HG03565 (cell line): ENCODE results near the gene GNB5.
"Not testable (repeated sequence)": the region's sequence is repeated elsewhere in the genome, so short reads cannot be mapped to it uniquely, and the experiment has no call there.

ENCODE experiments used
- ATAC-seq: cut with Tn5 transposase; IDR thresholded peaks from one replicate; pipeline ENCODE4 v1.9.1; 2021; ENCODE audit warnings: mild to moderate bottlenecking, moderate library complexity; ENCODE audit not compliant: unreplicated experiment

The GNB5 gene

DNA sequence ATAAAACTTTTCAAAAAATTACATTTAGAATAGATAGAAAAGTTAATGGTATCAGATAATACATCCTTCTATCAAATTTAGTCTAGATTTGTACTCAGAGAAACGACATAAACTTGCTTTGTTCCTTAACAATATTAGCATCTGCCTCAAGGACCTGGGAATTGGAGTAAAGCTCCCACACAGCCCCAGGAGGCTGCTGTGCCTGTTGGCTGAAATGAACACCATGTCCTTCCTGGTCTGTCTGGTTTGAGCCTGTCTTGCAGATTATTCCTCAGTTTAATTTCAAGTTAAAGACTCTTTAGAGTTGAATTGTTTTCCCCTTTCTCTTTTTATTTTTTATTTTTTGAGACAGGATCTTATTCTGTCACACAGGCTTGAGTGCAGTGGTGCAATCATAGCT, 19.4 kb downstream of the GNB5 start:
- no peak for ATAC-seq

DNA sequence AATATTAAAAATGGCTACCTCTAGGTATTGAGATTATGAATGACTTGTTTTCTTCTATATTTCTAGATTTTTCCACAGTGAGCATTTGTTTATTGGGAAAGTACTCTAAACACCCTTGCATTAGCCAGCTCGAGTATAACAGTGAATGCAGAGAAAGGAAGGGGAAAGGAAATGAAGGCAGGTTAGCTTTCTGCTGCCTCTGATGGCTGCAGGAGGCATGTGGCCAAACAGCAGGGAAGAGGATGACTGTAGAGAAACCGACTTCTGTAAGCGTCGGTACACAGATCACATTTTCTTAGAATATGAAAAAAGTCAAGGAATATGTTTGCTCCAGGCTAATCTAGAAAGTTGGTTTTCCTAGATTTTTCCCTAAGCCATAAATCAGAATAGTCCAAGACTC, 19.8 kb downstream of the GNB5 start:
- no peak for ATAC-seq

DNA sequence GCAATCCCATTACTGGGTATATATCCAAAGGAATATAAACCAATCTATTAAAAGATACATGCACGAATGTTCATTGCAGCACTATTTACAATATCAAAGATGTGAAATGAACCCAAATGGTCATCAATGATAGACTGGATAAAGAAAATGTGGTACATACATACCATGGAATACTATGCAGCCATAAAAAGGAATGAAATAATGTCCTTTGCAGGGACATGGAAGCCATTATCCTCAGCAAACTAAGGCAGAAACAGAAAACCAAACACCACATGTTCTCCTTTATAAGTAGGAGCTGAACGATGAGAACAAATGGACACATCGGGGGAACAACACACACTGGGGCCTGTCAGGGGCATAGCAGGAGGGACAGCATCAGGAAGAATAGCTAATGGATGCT, 21.0 kb downstream of the GNB5 start:
- not testable (repeated sequence) for ATAC-seq

DNA sequence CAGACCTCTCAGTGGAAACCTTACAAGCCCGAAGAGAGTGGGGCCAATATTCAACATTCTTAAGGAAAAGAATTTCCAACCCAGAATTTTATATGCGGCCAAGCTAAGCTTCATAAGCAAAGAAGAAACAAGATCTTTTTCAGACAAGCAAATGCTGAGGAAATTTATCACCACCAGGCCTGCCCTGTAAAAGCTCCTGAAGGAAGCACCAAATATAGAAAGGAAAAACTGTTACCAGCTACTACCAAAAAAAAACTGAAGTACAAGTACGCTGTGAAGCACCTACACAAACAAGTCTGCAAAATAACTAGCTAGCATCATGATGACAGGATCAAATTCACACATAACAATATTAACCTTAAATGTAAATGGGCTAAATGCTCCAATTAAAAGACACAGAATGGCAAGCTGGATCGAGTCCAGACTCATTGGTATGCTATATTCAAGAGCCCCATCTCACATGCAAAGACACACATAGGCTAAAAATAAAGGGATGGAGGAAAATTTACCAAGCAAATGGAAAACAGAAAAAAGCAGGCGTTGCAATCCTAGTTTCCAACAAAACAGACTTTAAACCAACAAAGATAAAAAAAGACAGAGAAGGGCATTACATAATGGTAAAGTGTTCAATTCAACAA, 25.6 kb downstream of the GNB5 start:
- ATAC-seq = not testable (repeated sequence)

DNA sequence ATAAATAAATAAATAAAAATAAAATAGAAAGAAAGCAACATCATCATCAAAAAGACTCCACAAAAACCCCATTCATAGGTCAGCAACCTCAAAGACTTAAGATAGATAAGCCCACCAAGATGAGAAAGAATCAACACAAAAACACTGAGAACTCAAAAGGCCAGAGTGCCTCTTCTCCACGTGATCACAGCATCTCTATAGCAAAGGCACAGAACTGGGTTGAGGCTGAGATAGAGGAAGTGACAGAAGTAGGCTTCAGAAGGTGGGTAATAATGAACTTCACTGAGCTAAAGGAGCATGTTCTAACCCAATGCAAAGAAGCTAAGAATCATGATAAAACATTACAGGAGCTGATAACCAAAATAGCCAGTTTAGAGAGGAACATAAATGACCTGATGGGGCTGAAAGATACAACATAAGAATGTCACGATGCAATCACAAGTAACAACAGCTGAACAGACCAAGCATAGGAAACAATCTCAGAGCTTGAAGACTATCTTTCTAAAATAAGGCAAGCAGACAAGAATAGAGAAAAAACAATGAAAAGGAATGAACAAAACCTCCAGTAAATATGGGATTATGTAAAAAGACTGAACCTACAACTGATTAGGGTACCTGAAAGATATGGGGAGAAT, 26.4 kb downstream of the GNB5 start:
- no peak for ATAC-seq

DNA sequence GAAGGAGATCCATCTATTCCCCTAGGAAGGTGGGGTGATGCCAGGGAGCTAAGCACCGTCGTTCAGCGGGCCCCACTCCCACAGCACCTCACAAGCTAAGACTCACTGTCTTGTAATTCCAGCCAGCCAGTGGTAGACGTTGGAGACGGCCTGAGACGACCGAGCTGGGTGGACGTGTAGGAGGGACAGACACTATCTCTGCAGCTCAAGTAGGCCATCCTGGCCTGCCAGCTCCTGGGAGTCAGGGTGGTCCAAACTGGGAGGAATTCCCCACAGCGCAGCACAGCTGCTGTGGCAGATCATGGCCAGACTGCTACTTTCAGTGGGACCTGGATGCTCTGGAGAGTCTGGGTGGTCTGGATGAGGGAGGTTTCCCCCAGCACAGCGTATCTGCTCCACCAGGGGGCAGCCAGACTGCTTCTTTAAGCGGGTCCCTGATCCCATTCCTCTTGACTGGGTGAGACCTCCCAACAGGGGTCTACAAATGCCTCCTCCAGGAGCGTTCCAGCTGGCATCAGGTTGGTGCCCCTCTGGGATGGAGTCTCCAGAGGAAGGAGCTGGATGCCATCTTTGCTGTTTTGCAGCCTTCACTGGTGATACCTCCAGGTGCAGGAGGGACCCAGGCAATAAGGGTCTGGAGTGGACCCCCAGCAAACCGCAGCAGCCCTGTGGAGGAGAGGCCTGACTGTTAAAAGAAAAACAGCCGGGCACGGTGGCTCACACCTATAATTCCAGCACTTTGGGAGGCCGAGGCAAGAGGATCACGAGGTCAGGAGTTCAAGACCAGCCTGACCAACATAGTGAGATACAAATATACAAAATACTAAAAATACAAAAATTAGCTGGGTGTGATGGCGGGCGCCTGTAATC, 27.6 kb downstream of the GNB5 start:
- ATAC-seq = no peak

DNA sequence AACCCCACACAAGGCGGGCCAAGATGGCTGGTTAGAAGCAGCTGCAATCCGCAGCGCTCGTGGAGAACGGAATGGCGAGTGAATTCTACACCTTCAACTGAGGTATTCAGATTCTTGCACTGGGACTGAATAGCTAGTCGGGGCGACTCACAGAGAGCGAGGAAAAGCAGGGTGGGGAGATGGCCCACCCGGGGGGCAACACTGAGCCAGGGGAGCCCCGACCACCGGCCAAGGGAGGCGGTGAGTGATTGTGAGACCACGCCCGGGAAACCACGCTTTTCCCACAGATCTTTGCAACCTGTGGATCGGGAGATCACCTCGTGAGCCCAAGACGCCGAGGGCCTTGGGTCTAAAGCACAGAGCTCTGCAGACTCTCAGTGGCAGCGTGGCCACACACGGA, 28.3 kb downstream of the GNB5 start:
- ATAC-seq = no peak

DNA sequence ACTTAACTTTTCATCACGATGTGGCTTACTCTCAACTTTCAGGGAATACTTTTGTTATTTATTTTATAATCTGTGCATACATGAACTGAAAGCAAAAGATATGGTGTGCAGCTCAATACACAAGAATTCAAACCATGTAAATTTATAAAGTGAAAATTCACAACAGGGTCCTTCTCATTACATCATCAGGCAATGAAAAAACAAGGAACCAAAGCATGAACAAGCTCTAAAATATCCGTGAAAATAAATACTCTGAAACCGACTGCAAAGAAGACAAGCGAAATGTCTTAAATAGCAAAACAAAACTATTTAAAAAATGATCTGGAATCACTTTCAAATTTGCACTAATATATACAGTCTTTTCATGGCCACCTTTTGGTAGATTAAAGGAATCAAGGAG, 28.9 kb downstream of the GNB5 start:
- ATAC-seq = no peak

DNA sequence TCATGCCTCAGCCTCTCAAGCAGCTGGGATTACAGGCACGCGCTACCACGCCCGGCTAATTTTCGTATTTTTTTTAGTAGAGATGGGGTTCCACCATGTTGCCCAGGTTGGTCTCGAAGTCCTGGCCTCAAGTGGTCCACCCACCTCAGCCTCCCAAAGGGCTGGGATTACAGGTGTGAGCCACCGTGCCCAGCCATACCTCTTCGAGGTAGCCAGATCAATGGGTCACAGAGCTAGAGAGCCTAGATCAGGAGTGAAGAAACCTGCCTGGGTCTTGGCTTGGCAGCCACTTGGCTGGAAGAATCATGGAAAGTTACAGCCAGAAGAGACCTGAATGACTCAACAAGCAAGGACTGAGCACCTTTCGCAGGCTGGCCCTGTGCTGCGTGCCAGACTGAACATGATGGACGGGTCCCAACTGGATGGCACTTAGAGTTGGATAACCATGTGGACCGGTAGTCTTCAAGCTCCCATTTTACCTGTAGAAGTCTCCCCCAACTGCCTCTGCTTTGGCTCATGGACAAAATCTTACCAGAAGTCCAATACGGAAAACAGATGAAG, 29.7 kb downstream of the GNB5 start:
- no peak for ATAC-seq

DNA sequence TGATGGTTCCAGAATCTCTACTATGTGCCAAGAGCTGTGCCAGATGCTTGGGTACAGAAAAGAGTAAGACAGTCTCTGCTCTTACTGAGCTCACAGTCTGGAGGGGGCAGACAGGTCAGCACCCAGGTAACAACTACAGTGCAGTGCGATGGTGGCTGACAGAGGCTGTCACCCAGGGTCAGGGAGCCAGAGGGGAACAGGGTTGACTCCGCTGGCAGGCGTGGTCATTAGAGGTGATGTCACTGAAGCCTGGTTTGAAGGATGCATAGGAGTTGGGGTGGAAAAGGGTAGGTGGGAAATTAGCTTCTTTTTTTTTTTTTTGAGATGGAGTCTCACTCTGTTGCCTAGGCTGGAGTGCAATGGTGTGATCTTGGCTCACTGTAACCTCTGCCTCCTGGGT, 31.5 kb downstream of the GNB5 start:
- no peak for ATAC-seq

DNA sequence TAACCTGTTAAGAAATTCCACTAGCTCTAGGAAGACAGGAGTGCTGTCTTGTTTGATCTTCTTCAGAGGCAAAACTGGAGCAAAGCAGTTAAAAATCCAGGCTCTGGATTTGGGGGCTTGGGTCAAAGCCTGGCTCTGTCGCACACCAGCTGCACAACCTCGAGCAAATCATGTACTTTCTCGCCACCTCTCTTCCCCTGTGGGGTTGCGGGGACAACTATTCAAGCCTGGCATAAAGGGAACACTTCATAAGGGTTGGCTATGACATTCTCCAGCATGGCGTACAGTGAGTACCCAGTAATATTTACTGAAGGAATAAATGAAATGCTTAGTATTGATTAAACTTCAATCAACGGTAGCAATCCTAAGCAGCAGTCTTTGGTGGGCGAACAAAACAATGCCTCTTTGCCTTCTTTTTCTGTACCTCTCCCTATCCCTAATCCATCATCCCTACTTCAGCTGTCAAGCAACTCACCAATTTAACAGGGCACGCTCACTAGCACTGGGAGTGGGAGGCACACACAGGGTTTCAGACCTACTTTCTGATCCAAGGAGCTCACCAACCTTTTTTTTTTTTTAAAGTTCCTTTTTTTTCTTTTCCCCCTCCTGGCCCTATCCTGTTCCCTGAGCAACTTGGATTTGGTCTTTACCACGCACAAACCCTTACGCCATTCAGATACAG, 33.0 kb downstream of the GNB5 start:
- no peak for ATAC-seq

DNA sequence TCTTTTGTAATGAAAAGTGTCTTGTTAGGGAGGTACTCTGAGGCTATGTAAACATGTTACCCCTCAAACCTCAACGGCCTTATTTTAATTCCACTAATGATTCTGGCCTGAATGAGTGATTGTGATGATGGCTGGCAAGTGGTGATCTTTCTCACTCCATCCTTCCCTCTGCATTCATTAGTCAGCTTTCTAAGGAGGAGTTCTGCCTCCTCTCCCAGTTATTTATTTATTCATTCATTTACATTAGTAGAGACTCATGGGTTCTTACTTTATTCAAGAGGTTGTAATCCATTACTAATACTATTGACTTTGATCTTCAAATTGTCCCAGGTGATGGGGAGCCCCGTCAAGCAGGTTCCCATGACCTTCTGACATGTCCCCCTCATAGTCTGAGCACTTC, 35.3 kb downstream of the GNB5 start:
- ATAC-seq = no peak

DNA sequence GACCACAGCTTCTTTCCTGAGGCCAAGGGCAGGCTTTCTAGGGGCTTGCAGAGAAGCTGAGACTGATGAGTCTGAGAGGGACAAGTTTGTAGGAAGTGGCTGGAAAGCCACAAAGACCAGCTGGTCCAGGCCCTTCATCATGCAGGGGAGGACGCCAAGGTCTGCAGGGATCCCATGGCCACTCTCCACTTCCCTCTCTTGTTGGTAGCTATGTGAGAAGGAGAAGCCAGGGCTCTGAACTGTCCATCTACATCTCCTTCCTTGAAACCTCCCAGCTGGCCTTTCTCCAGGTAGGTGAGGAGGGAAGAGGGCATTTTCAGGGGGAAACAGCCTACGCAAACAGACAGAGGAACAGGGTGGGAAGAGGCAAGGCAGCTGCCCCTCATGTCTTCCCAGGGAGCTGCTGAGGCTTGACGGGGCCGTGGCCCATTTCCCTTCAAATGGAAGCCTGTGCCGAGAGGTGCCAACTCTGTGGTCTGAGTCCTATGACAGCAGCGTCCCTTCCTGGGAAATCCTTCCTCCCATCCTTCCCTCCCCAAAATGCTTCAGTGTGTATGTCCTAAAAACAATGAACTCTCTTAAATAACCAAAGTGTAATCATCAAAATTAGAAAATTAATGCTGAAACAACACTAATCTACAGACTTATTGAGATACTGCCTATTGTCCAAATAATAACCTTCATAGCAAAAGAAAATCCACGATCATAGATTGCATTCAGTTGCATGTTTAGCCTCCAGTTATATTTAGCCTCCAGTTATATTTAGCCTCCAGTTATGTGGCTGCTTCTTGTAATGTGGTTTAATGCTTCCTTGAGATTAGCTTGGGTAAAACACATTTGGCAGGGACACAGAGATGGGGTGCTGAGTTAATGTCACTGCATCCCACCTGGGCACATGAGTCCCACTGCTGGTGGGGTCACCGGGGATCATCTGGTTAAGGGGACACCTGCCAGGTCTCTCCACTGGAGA, 36.0 kb downstream of the GNB5 start:
- no peak for ATAC-seq

DNA sequence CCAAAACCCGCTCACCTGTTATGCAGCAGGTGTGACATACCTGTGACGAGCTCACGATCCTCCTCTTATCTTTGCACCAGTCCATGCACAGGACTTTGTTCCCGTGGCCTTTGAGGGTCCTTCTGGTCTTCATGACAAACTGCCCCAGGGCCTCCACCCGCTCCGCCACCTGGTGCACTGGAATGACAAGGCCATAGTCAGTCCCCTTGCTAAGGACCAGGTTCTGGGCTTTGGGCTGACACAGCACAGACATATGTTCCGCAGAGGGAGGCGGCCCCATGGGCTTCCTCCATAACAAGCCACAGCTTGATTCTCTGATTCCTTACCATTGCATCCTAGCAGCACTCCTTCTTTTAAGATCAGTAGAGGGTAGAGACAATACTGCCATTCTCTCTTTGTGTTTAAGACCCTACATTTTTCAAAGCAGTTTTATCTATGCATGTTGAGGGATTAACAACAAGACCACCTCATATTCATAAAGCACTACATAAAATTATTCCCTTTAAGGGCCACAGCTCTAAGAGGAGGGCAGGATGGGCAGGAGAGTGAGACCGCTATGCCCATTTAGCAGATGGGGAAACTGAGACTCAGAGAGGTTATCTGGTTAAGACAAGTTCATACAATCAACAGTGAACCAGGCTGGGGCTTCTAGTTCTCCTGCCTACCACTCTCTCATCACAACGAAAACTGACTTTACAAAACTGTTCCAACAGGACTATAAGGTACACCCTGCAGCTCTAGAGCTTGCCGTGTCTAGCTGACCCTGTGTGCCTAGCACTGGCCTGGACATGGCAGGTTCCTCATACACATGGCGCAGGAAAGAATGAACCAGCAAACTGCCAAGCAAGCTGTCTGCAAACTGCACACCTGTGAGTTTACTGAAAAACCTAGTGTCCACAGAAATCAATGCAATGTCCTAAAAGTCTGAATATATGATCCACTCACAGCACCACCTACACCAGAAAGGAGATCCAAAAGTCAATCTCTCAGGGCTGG, 37.0 kb downstream of the GNB5 start:
- no peak for ATAC-seq

DNA sequence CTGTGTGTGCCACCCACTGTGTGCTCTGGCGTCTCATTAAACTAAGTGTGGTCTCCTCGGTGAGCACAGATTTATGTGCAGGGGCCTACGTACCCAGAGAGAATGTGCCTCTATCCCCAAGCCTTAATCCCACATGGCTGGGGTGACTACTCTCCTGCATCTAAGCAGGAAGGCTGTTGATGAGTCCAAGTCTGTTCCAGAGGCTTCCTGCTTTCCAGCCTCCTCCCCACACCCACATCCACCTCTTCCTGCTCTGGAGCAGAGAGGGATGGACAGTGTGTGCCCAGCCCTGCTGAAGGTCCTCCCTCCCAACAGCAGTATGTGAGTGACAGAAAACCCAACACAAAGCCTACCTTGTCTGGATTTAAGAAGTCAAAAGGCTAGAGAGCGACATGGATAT, 39.8 kb downstream of the GNB5 start:
- ATAC-seq = no peak

DNA sequence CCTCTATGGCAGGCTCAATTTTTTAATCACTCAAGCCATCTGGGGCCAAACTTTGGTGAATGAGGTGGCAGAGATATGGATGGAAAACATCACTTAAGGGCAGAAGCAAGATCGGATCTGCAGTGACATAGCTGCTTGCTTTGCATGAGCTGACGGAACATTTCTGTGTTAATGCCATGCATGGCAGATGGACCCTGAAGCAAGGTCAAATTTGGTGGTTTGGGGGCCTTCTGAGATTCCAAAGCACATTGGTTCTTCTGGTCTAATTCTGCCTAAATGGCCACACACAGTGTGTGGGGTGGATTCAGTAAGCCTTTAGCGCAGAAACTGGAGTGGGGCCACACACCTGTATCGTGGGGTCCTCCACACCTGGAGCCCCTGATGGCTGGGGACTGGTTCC, 40.3 kb downstream of the GNB5 start:
- no peak for ATAC-seq

DNA sequence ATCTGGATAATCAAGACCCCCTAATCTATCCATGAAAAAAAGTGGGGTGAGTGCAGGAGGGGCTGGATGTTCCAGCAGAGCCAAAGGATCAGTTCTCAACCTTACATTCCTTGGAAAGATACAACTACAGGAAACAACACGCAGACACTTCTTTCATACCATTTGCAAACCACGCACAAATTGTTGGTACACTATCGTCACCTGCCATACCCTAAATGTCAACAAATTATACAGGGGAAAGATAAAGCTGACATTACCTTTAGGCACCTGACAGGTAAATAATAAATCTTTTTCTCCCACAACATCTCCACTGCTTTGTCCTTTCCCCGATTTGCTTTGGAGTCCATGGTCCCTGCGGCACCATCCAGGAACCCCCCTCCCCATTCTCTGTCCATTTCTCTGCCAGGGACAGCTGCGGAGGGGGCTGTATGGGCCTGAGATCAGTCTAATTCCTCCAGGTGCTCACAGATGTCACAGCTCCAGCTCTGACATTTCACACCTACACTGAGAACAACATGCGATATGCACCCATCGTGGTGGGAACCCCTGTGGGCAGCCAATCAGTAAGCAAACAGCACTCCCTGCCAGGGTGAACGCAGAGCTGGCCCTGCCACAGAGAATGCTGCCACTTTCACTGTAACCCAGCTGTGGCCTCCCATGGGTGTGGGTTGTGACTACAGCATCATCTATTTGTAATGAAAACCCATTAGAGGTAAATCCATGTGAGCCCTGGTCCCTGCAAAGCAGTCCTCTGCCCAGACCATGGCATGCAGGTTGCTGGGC, 41.0 kb downstream of the GNB5 start:
- ATAC-seq = no peak

DNA sequence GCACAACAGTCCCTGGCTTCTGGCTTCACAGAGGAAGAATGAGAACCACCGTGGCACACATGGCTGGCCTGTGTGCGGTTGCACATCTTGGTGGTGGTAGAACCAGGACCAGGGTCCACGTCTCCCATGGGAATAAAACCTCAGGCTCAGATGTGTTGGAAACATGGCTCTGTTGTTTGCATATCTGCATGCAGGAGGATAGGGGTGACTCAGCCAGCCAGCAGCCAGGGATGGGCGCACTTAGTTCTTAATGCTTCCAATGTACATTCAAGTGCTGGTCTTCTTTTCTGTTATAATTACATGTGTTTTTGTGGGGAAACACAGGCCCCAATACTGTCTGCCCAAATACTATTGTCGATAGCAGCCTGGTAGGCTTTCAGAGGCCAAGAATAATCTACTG, 42.8 kb downstream of the GNB5 start:
- no peak for ATAC-seq
